Measurements from ENCODE around the gene USP21.

GRCh38 chr1:161113915-161114314 lies 45.4 kb upstream of the USP21 start:
- TF ChIP-seq EZH2 (IDR thresholded peaks at IDR 0.05; ENCODE audit: borderline replicate concordance, insufficient read depth, low read length, poor library complexity, severe bottlenecking): no peak
- no peak for TF ChIP-seq POLR2AphosphoS5 (IDR thresholded peaks at IDR 0.05)
- TF ChIP-seq REST (IDR thresholded peaks at IDR 0.05; ENCODE audit: borderline replicate concordance): no peak
- no peak for TF ChIP-seq CTCF (IDR thresholded peaks at IDR 0.05; ENCODE audit: poor library complexity, severe bottlenecking)

All from neural cell (in vitro differentiated cells).